Measurements from ENCODE around the gene MUC6.

MUC6 gene

GRCh38 chr11:1025410-1026162 lies 10.9 kb downstream of the MUC6 start:
- no peaks in the 10 kb centered on the region for H3K4me1 ChIP-seq (ENCODE audit: control insufficient read depth, insufficient read depth, low read length)
- H3K27me3 ChIP-seq (ENCODE audit: control insufficient read depth, insufficient read depth, low read length) = no peaks in the 10 kb centered on the region
- no peak overlapping the region for H3K9ac ChIP-seq (ENCODE audit: low read length)

DNA sequence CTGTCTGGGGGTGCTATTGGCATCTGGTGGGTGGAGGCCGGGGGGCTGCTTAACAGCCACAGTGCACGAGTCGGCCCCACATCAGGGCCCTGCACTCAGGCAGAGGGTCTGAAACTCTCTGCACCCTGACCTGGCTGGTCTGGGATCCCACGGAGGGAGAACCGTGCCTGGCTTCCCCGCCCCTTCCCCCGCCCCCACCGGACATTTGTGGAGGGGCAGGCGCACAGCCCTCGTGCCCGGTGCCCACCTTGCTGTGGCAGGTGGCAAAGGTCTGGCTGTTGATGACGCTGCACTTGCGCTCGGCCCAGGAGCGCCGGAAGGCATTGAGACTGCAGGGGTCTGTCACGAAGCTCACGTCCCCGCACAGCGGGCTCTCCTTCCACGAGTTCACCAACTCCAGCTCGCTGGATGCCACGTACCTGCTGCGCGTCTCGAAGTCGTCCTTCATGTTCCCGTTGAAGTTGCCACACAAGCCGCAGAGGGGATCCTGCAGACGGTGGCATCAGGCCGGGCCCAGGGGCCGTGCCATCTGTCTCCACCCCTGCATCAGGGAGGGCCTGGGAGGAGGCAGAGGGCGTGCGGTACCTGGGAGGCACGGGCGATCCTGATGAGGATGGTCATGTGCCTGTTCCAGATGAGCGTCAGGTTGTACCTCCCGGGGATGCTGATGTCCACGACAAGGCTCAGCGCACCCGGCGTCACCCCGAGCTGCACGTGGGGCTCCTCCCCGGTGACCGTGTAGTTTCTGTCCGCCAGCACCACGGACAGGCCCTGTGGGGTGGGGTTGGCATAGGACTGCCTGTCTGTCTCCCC lies 11.7 kb downstream of the MUC6 start:
- no peaks in the 10 kb centered on the region for H3K9me3 ChIP-seq (ENCODE audit: control insufficient read depth, insufficient read depth, low read depth, low read length)
- H3K27ac ChIP-seq (ENCODE audit: low read depth, low read length) = no peak overlapping the region
- H3K4me1 ChIP-seq (ENCODE audit: control insufficient read depth, insufficient read depth, low read length) = no peaks in the 10 kb centered on the region
- no peaks in the 10 kb centered on the region for H3K36me3 ChIP-seq (ENCODE audit: control insufficient read depth, insufficient read depth, low read length)
- no peak overlapping the region for H3K9ac ChIP-seq (ENCODE audit: low read length)
- no peak overlapping the region for H3K4me3 ChIP-seq (ENCODE audit: low read depth, low read length)
- H3K27me3 ChIP-seq (ENCODE audit: control insufficient read depth, insufficient read depth, low read length) = no peaks in the 10 kb centered on the region

More at GRCh38 chr11:1025410-1026162, 10.9 kb downstream of the MUC6 start:
- no peaks in the 10 kb centered on the region for H3K36me3 ChIP-seq (ENCODE audit: control insufficient read depth, insufficient read depth, low read length)
- H3K27ac ChIP-seq (ENCODE audit: low read depth, low read length) = no peak overlapping the region
- no peak overlapping the region for H3K4me3 ChIP-seq (ENCODE audit: low read depth, low read length)
- H3K9me3 ChIP-seq (ENCODE audit: control insufficient read depth, insufficient read depth, low read depth, low read length) = no peaks in the 10 kb centered on the region

DNA sequence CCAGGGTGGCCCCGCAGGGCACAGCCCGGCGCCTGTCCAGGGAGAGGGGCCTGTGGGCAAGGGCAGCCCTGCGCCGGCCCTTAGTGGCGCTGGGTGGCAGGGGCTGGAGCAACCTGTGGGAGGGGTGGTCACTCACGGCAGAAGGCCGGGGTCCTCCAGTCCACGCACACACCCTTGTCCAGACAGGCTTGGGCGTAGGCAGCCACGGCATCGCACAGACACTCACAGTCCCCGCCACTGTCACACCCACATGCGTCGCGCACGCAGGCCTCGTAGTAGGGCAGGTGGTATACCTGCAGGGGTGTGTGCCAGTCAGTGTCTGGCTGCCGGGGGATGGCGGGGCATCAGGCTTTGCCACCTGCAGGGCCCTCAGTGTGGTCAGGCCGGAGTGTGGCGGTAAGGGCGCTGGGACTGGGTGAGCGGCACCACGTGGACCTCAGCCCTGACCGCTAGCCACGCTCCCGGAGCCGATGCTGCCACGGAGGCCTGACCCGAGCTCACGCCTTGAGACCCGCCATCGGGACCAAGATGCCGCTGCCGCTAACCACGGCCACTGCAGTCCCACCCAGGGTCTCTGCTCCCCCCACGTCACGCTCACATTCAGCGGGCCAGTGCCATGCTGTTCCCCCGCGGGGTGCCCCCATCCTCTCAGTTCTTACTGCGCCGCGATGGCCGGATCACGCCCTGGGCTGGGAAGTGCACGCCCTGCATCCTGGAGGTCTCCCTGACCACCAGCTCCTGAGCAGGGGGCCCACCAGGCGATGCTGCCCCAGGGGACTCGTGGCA lies 12.5 kb downstream of the MUC6 start:
- Histone ChIP-seq H3K9me3 (ENCODE audit: control insufficient read depth, insufficient read depth, low read depth, low read length) (no peaks in the 10 kb centered on the region), H3K36me3 (ENCODE audit: control insufficient read depth, insufficient read depth, low read length) (no peaks in the 10 kb centered on the region), H3K4me3 (ENCODE audit: low read depth, low read length) (no peak overlapping the region), H3K4me1 (ENCODE audit: control insufficient read depth, insufficient read depth, low read length) (no peaks in the 10 kb centered on the region), H3K27me3 (ENCODE audit: control insufficient read depth, insufficient read depth, low read length) (no peaks in the 10 kb centered on the region), H3K9ac (ENCODE audit: low read length) (no peak overlapping the region), H3K27ac (ENCODE audit: low read depth, low read length) (no peak overlapping the region)

- Histone ChIP-seq H3K9me3 (ENCODE audit: control insufficient read depth, insufficient read depth, low read depth, low read length) (no peaks in the 10 kb centered on the region), H3K27ac (ENCODE audit: low read depth, low read length) (no peak overlapping the region), H3K27me3 (ENCODE audit: control insufficient read depth, insufficient read depth, low read length) (no peaks in the 10 kb centered on the region), H3K4me3 (ENCODE audit: low read depth, low read length) (no peak overlapping the region), H3K9ac (ENCODE audit: low read length) (no peak overlapping the region), H3K36me3 (ENCODE audit: control insufficient read depth, insufficient read depth, low read length) (no peaks in the 10 kb centered on the region), H3K4me1 (ENCODE audit: control insufficient read depth, insufficient read depth, low read length) (no peaks in the 10 kb centered on the region)
Measured at GRCh38 chr11:1022908-1023810, 13.4 kb downstream of the MUC6 start.

DNA sequence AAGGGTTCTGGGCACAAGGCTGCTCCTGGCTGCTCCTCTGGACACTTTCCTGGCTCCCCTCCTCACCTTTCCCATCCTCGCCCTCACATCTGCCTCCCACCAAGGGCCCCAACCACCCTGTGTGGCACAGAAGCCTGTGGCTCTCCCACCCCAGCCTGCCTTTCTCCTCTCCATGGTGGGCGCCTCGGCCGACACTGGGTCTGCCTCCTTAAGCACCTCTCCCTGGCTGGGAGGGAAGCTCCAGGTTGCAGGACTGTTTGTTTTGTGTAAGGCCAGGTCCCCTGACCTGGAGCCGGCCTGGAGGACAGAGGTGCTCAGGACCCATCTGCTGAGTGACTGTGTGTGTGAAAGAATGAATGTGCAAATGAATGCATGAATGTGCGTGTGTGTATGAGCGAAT lies 14.1 kb downstream of the MUC6 start:
- Histone ChIP-seq H3K4me3 (ENCODE audit: low read depth, low read length) (no peak overlapping the region), H3K27ac (ENCODE audit: low read depth, low read length) (no peak overlapping the region), H3K4me1 (ENCODE audit: control insufficient read depth, insufficient read depth, low read length) (no peaks in the 10 kb centered on the region), H3K9me3 (ENCODE audit: control insufficient read depth, insufficient read depth, low read depth, low read length) (peaks cover 6% of the 10 kb centered on the region; the same call in 1 of the 2 replicates), H3K36me3 (ENCODE audit: control insufficient read depth, insufficient read depth, low read length) (no peaks in the 10 kb centered on the region), H3K27me3 (ENCODE audit: control insufficient read depth, insufficient read depth, low read length) (no peaks in the 10 kb centered on the region), H3K9ac (ENCODE audit: low read length) (no peak overlapping the region)

DNA sequence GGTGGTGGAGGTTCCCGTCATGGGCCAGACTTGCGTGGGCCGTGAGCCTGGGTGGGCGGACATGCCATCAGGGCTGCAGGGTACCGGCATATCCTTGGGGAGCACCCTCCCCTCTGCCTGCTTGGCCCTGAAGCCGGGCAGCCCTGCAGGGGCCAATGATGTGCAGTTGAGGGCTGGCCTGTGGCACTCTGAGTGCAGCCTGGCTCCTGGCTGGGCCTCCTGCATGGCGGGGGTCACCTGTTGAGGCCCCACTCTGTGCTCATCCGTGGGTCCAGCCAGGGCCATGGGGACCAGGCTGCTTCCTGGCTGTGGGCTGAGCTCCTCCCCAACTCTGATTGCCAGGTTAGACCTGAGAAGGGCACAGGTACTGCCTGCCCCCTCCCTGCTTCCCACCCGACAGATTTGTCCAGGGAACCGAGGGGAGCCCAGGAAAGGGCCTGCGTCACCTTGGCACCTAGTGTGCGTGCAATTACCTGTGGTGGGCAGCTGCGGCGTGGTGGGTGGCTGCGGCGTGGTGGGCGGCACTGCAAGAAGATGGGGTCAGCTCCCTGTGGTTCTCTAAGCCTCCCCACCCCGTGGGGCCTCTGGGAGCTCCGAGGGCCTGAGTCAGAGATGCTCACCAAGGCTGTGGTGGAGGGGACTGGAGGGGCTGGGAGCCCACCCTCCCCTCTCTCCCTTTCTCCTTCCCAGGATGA lies 16.2 kb downstream of the MUC6 start:
- Histone ChIP-seq H3K4me1 (ENCODE audit: control insufficient read depth, insufficient read depth, low read length) (no peaks in the 10 kb centered on the region), H3K4me3 (ENCODE audit: low read depth, low read length) (no peak overlapping the region), H3K27me3 (ENCODE audit: control insufficient read depth, insufficient read depth, low read length) (no peaks in the 10 kb centered on the region), H3K9me3 (ENCODE audit: control insufficient read depth, insufficient read depth, low read depth, low read length) (peaks cover 17% of the 10 kb centered on the region), H3K27ac (ENCODE audit: low read depth, low read length) (no peak overlapping the region), H3K9ac (ENCODE audit: low read length) (no peak overlapping the region), H3K36me3 (ENCODE audit: control insufficient read depth, insufficient read depth, low read length) (no peaks in the 10 kb centered on the region)

GRCh38 chr11:1019321-1019910 lies 17.1 kb downstream of the MUC6 start:
- no peak overlapping the region for H3K27ac ChIP-seq (ENCODE audit: low read depth, low read length)
- no peaks in the 10 kb centered on the region for H3K36me3 ChIP-seq (ENCODE audit: control insufficient read depth, insufficient read depth, low read length)
- H3K9ac ChIP-seq (ENCODE audit: low read length) = no peak overlapping the region
- no peaks in the 10 kb centered on the region for H3K27me3 ChIP-seq (ENCODE audit: control insufficient read depth, insufficient read depth, low read length)
- H3K4me3 ChIP-seq (ENCODE audit: low read depth, low read length) = no peak overlapping the region
- peaks cover 17% of the 10 kb centered on the region for H3K9me3 ChIP-seq (ENCODE audit: control insufficient read depth, insufficient read depth, low read depth, low read length)
- H3K4me1 ChIP-seq (ENCODE audit: control insufficient read depth, insufficient read depth, low read length) = no peaks in the 10 kb centered on the region

GRCh38 chr11:1018091-1018490 lies 18.4 kb downstream of the MUC6 start:
- Histone ChIP-seq H3K9ac (ENCODE audit: low read length) (no peak overlapping the region), H3K27ac (ENCODE audit: low read depth, low read length) (no peak overlapping the region), H3K4me3 (ENCODE audit: low read depth, low read length) (no peak overlapping the region), H3K4me1 (ENCODE audit: control insufficient read depth, insufficient read depth, low read length) (no peaks in the 10 kb centered on the region), H3K36me3 (ENCODE audit: control insufficient read depth, insufficient read depth, low read length) (no peaks in the 10 kb centered on the region), H3K27me3 (ENCODE audit: control insufficient read depth, insufficient read depth, low read length) (no peaks in the 10 kb centered on the region), H3K9me3 (ENCODE audit: control insufficient read depth, insufficient read depth, low read depth, low read length) (peaks cover 17% of the 10 kb centered on the region)

DNA sequence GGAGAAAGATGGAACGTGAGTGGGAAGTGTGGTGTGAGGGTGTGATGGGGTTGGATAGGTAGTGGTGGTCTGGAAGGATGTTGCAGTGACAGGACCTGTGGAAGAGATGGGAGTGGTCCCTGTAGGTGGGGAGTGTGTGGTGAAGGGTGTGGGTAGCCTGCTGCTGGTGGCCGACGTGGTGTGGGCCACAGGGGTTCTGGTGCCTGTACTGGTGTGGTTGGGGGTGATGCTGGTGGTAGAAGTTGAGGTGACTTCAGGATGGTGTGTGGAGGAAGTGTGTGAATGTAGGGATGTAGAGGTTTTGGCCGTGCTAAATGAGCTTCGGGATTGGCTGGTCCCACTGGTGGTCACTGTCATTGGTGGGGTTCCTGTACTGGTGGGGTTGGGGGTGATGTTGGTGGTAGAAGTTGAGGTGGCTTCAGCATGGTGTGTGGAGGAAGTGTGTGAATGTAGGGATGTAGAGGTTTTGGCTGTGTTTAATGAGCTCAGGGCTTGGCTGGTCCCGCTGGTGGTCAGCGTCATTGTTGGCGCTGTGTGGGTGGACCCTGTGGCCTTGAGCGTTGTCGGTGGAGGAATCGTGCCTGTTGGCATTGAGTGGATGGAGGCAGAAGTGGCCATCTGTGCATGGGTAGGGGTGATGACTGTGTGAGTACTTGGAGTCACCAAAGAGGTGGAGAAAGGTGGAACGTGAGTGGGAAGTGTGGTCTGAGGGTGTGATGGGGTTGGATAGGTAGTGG lies 19.1 kb downstream of the MUC6 start:
- Histone ChIP-seq H3K9ac (ENCODE audit: low read length) (no peak overlapping the region), H3K9me3 (ENCODE audit: control insufficient read depth, insufficient read depth, low read depth, low read length) (peaks cover 17% of the 10 kb centered on the region), H3K36me3 (ENCODE audit: control insufficient read depth, insufficient read depth, low read length) (no peaks in the 10 kb centered on the region), H3K4me3 (ENCODE audit: low read depth, low read length) (no peak overlapping the region), H3K4me1 (ENCODE audit: control insufficient read depth, insufficient read depth, low read length) (no peaks in the 10 kb centered on the region), H3K27me3 (ENCODE audit: control insufficient read depth, insufficient read depth, low read length) (no peaks in the 10 kb centered on the region), H3K27ac (ENCODE audit: low read depth, low read length) (no peak overlapping the region)

All from HUES6 (cell line).